ENCODE data around the gene CNNM2.
"Not testable (repeated sequence)": the region's sequence is repeated elsewhere in the genome, so short reads cannot be mapped to it uniquely, and the experiment has no call there.

The CNNM2 gene

GRCh38 chr10:103040418-103040817 lies 122.3 kb downstream of the CNNM2 start:
- DNase-seq (ENCODE audit: low read depth in 3 of 3) = no peak

- no peak for DNase-seq (ENCODE audit: low read depth in 3 of 3)
Observed at GRCh38 chr10:103041391-103041790, 123.3 kb downstream of the CNNM2 start.

- no peak for DNase-seq (ENCODE audit: low read depth in 3 of 3)
Observed at GRCh38 chr10:103042129-103042528, 124.0 kb downstream of the CNNM2 start.

- no peak for DNase-seq (ENCODE audit: low read depth in 3 of 3)
Observed at GRCh38 chr10:103042908-103043307, 124.8 kb downstream of the CNNM2 start.

GRCh38 chr10:103044942-103045489 lies 126.9 kb downstream of the CNNM2 start:
- DNase-seq (ENCODE audit: low read depth in 3 of 3) = no peak

- no peak for DNase-seq (ENCODE audit: low read depth in 3 of 3)
Observed at GRCh38 chr10:103045961-103046360, 127.9 kb downstream of the CNNM2 start.

GRCh38 chr10:103047381-103047780 lies 129.3 kb downstream of the CNNM2 start:
- no peak for DNase-seq (ENCODE audit: low read depth in 3 of 3)

GRCh38 chr10:103049237-103049636 lies 131.1 kb downstream of the CNNM2 start:
- DNase-seq (ENCODE audit: low read depth in 3 of 3) = no peak

GRCh38 chr10:103053659-103054581 lies 135.8 kb downstream of the CNNM2 start:
- peak in 2 of 3 experiments; percentile 9 to 22 for DNase-seq (ENCODE audit: low read depth in 3 of 3)

GRCh38 chr10:103054621-103055020 lies 136.5 kb downstream of the CNNM2 start:
- no peak for DNase-seq (ENCODE audit: low read depth in 3 of 3)

GRCh38 chr10:103055105-103055504 lies 137.0 kb downstream of the CNNM2 start:
- DNase-seq (ENCODE audit: low read depth in 3 of 3) = no peak

GRCh38 chr10:103058034-103058433 lies 139.9 kb downstream of the CNNM2 start:
- DNase-seq (ENCODE audit: low read depth in 3 of 3) = no peak

GRCh38 chr10:103060575-103060974 lies 142.5 kb downstream of the CNNM2 start:
- DNase-seq (ENCODE audit: low read depth in 3 of 3) = no peak

- DNase-seq (ENCODE audit: low read depth in 3 of 3) = no peak
Observed at GRCh38 chr10:103062854-103063590, 144.9 kb downstream of the CNNM2 start.

GRCh38 chr10:103064956-103065355 lies 146.9 kb downstream of the CNNM2 start:
- DNase-seq (ENCODE audit: low read depth in 3 of 3) = no peak

- DNase-seq (ENCODE audit: low read depth in 3 of 3) = no peak
Observed at GRCh38 chr10:103066141-103067098, 148.3 kb downstream of the CNNM2 start.

- not testable (repeated sequence) for DNase-seq (ENCODE audit: low read depth in 3 of 3)
Observed at GRCh38 chr10:103067099-103067477, 149.0 kb downstream of the CNNM2 start.

- no peak for DNase-seq (ENCODE audit: low read depth in 3 of 3)
Observed at GRCh38 chr10:103067484-103067883, 149.4 kb downstream of the CNNM2 start.

GRCh38 chr10:103067956-103068355 lies 149.9 kb downstream of the CNNM2 start:
- no peak for DNase-seq (ENCODE audit: low read depth in 3 of 3)

- DNase-seq (ENCODE audit: low read depth in 3 of 3) = peak; percentile 41 to 68 (median 44)
Observed at GRCh38 chr10:103069453-103070331, 151.6 kb downstream of the CNNM2 start.
